COR-L47 (cell line): ENCODE results near the gene LRRC4B.
"Not testable (repeated sequence)": the region's sequence is repeated elsewhere in the genome, so short reads cannot be mapped to it uniquely, and the experiment has no call there.

Experiments used
- DNase-seq: peaks from one replicate; lab custom pipeline; 2025; lab: John Stamatoyannopoulos, UW

LRRC4B gene

GRCh38 chr19:50552540-50552939, 15.7 kb downstream of the LRRC4B start:
- DNase-seq, result no peak

- no peak for DNase-seq
Observed at GRCh38 chr19:50551715-50552187, 16.5 kb downstream of the LRRC4B start.

GRCh38 chr19:50551034-50551714, 17.1 kb downstream of the LRRC4B start:
- no peak for DNase-seq

GRCh38 chr19:50550594-50550966, 17.7 kb downstream of the LRRC4B start:
- DNase-seq, result no peak

GRCh38 chr19:50549927-50550593, 18.2 kb downstream of the LRRC4B start:
- DNase-seq, result no peak

GRCh38 chr19:50549059-50549926, 18.9 kb downstream of the LRRC4B start:
- DNase-seq, result no peak

GRCh38 chr19:50548191-50549058, 19.8 kb downstream of the LRRC4B start:
- no peak for DNase-seq

- no peak for DNase-seq
Observed at GRCh38 chr19:50547385-50548190, 20.6 kb downstream of the LRRC4B start.

GRCh38 chr19:50546527-50547221, 21.6 kb downstream of the LRRC4B start:
- no peak for DNase-seq

GRCh38 chr19:50542943-50543342, 25.3 kb downstream of the LRRC4B start:
- no peak for DNase-seq

- DNase-seq, result peak; percentile 54
Observed at GRCh38 chr19:50537769-50538230, 30.4 kb downstream of the LRRC4B start.

GRCh38 chr19:50537306-50537685, 30.9 kb downstream of the LRRC4B start:
- no peak for DNase-seq

- no peak for DNase-seq
Observed at GRCh38 chr19:50536662-50537305, 31.5 kb downstream of the LRRC4B start.

- no peak for DNase-seq
Observed at GRCh38 chr19:50535672-50536187, 32.5 kb downstream of the LRRC4B start.

- no peak for DNase-seq
Observed at GRCh38 chr19:50534478-50534877, 33.8 kb downstream of the LRRC4B start.

- no peak for DNase-seq
Observed at GRCh38 chr19:50532952-50533351, 35.3 kb downstream of the LRRC4B start.

GRCh38 chr19:50531171-50531612, 37.0 kb downstream of the LRRC4B start:
- DNase-seq, result no peak

GRCh38 chr19:50528052-50528451, 40.2 kb downstream of the LRRC4B start:
- not testable (repeated sequence) for DNase-seq

GRCh38 chr19:50522881-50523280, 45.4 kb downstream of the LRRC4B start:
- no peak for DNase-seq
